Transverse colon (tissue), 4 donors: Measurements from ENCODE around the gene KCNJ11. TPM values are rescaled to one million over a fixed set of nuclear protein-coding genes. Genes with fewer than 3 reads are reported as not detected.
A peak's percentile ranks its signal among the peaks of the same experiment; 100 is the strongest.

Experiments
- DNase-seq: peaks from one replicate; pipeline ENCODE4 v3.0.0-alpha.2; 2019
- H3K27ac ChIP-seq, 4 donors: fragments of 200-600 bp; sonication (generic); 2 replicates each; pipeline ENCODE4 v1.5.1; 2016 to 2018; ENCODE audit warnings: inconsistent platforms in 4 of 4
- H3K27me3 ChIP-seq: fragments of 200-600 bp; sonication (generic); 2 replicates; pipeline ENCODE4 v1.5.1; 2017; ENCODE audit warnings: inconsistent platforms
- H3K36me3 ChIP-seq, 4 donors: fragments of 200-600 bp; sonication (generic); 2 replicates each; pipeline ENCODE4 v1.5.1; 2017 to 2019; ENCODE audit warnings: inconsistent platforms in 4 of 4
- H3K4me1 ChIP-seq, 4 donors: fragments of 200-600 bp; sonication (generic); 2 replicates each; pipeline ENCODE4 v1.5.1; 2017 to 2020; ENCODE audit warnings: inconsistent platforms in 4 of 4
- H3K4me3 ChIP-seq, 4 donors: fragments of 200-600 bp; sonication (generic); 1 replicate in 1 of 4; 2 replicates in 3 of 4; pipeline versions ENCODE4 v1.5.1 to v1.6.1; 2017 to 2019; ENCODE audit warnings: inconsistent platforms in 4 of 4
- H3K9me3 ChIP-seq, 2 donors: fragments of 200-600 bp; sonication (generic); 2 replicates each; pipeline ENCODE4 v1.5.1; 2017 to 2019; ENCODE audit warnings: inconsistent platforms in 2 of 2
- EP300 ChIP-seq: sonication (generic); formaldehyde crosslinking; IDR thresholded peaks from one replicate; pipeline ENCODE4 v1.6.1; 2017; ENCODE audit warnings: antibody characterized with exemption, low read depth
- POLR2A ChIP-seq: fragments of 450-650 bp; IDR thresholded peaks from one replicate; pipeline ENCODE4 v1.6.1; 2016; ENCODE audit warnings: antibody characterized with exemption, mild to moderate bottlenecking, moderate library complexity
- POLR2AphosphoS5 ChIP-seq, 3 donors: sonication (generic); formaldehyde crosslinking; IDR thresholded peaks; one replicate each; pipeline ENCODE4 v1.6.1; 2016; ENCODE audit warnings: antibody characterized with exemption in 3 of 3
- WGBS, 2 donors: methylation state at CpG; one replicate each; pipeline ENCODE4 v1.1.5; 2018; ENCODE audit warnings: low coverage in 1 of 2; 5-methylcytosine and 5-hydroxymethylcytosine counted together
- in situ Hi-C, 4 donors: fragments of 200-750 bp; cut with MboI; loops; one replicate each; pipeline versions ENCODE4 v1.15.0 to v1.15.1; 2017; ENCODE audit warnings: low sequenced_read_pairs in 3 of 4, low pct_ligation_motif_present in 1 of 4, low pct_unique_long_range_greater_than_20kb in 1 of 4
- intact Hi-C: fragments of 100-400 bp; cut with DNase I; formaldehyde crosslinking; loops from one replicate; pipeline ENCODE4 v1.15.1; 2023; ENCODE audit warnings: low total_unique reads
- total RNA-seq, 4 donors: library from RNA; depleted of rRNA; stranded (reverse); fragments of >200 nt; gene quantifications; one replicate each; pipeline ENCODE4 v1.1.0, GENCODE V29; 2016
- TF ChIP-seq, protein P1 (sequence below), 5 experiments: fragments of 200-600 bp in 3 of 5; fragments of 450-650 bp in 2 of 5; sonication (generic) in 3 of 5; IDR thresholded peaks; 1 replicate in 2 of 5; 2 replicates in 3 of 5; pipeline ENCODE4 v1.5.1; 2016 to 2017; ENCODE audit warnings: antibody characterized with exemption in 5 of 5, inconsistent platforms in 3 of 5, mild to moderate bottlenecking in 2 of 5, moderate library complexity in 1 of 5

KCNJ11 gene
- total RNA-seq, 4 donors from 2014 or later: 1.3 to 135 (median 3.5) TPM; not detected in 1

DNA sequence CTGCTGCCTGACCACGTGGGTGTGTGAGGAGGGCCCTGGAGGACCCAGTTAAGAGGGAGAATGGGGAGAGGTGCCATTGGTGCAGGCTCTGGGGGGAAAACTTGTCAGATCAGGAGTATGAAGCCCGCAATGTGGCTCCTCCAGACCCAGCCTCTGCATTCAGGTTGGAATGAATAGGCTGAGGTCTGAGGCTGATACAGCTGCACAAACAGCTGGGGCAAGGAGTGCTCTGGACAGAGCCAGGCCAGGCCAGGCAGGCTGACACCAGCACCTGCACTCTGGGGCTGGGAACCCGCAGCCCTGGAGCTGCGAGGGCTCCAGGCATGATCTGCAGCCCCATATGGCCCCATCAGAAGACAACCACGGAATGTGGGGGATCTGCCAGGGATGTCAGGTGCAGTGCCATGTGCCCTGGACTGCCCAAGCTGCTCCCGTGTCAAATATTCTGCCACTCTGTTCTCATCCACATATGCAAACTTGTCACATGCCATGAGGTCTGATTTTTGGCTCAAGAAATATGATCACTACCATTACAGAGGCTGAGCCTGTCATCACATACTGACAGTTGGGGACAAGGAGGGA lies 27.2 kb upstream of the KCNJ11 start:
- no peak for DNase-seq
- WGBS, 2 donors: 72% methylated on average over 6 of the region's 6 CpGs; no CpG with 5 or more reads in 1 of the 2 donors
- intact Hi-C loops: no loop called here
- no peaks in the 10 kb centered on the region for H3K9me3 ChIP-seq
- no peak overlapping the region for H3K27ac ChIP-seq
- H3K4me1 ChIP-seq: peaks cover 0 to 22% (median 11%) of the 10 kb centered on the region in 4 donors
- in situ Hi-C loops: no loop called here
- H3K36me3 ChIP-seq: no peaks in the 10 kb centered on the region
- H3K4me3 ChIP-seq: no peak overlapping the region
- H3K27me3 ChIP-seq: peaks cover 16% of the 10 kb centered on the region
- TF ChIP-seq POLR2AphosphoS5 (IDR thresholded peaks at IDR 0.05): no peak
- TF ChIP-seq, protein P1, sequence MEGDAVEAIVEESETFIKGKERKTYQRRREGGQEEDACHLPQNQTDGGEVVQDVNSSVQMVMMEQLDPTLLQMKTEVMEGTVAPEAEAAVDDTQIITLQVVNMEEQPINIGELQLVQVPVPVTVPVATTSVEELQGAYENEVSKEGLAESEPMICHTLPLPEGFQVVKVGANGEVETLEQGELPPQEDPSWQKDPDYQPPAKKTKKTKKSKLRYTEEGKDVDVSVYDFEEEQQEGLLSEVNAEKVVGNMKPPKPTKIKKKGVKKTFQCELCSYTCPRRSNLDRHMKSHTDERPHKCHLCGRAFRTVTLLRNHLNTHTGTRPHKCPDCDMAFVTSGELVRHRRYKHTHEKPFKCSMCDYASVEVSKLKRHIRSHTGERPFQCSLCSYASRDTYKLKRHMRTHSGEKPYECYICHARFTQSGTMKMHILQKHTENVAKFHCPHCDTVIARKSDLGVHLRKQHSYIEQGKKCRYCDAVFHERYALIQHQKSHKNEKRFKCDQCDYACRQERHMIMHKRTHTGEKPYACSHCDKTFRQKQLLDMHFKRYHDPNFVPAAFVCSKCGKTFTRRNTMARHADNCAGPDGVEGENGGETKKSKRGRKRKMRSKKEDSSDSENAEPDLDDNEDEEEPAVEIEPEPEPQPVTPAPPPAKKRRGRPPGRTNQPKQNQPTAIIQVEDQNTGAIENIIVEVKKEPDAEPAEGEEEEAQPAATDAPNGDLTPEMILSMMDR (IDR thresholded peaks at IDR 0.05): no peak
- no peak for TF ChIP-seq POLR2A
- TF ChIP-seq EP300: no peak

DNA sequence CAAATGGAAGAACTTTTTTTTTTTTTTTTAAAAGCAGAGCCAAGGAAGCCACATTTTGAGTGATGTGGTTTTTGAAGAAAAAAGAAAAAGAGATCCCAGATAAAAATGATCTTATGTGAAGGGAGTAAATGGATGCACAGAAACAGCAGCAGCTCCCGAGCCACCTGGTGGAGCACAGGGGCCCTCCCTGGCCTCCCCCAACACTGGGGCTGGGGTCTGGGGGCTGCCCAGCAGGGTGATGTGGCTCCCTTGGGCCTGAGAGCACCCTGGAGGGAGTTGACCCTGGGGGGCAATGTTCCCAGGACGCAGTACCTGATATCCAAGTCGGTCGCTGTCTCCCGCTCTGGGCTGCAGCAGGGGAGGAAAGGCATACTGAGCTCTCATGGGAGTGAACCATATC lies 26.5 kb upstream of the KCNJ11 start:
- WGBS, 2 donors: 83 to 93% methylated on average over 1 to 5 of the region's 5 CpGs
- Histone ChIP-seq H3K27ac (no peak overlapping the region), H3K36me3 (no peaks in the 10 kb centered on the region), H3K27me3 (peaks cover 14% of the 10 kb centered on the region), H3K9me3 (no peaks in the 10 kb centered on the region), H3K4me3 (no peak overlapping the region), H3K4me1 (peaks cover 0 to 22% (median 11%) of the 10 kb centered on the region in 4 donors)
- TF ChIP-seq POLR2AphosphoS5 (IDR thresholded peaks at IDR 0.05): no peak
- in situ Hi-C loops (no loop called here), intact Hi-C loops (no loop called here)
- DNase-seq: no peak

DNA sequence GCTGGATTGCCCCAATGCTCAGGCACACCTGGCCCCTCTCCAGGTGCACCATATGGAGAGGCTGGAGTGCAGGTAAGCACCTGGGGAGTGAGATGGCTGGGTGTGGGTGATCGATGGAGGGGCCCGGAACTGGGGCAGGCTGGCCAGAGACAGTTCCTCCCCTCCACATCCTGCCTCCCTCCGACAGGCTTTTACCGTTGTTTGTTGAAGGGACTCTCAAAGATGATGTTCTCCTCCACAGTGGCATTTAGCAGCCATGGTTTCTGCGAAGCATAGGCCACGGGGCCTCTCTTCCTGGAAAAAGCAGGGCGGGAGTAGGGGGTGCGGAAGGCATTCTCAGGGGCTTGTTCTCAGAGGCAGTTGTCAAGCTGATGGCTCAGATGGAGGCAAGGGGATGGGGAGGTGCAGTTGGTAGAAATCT lies 25.9 kb upstream of the KCNJ11 start:
- in situ Hi-C loops: no loop called here
- 67% methylated on average over 8 of the region's 8 CpGs; no CpG with 5 or more reads in 1 of the 2 donors for WGBS, 2 donors
- H3K27ac ChIP-seq: peak overlapping the region in 1 of 4 donors; percentile 24
- H3K27me3 ChIP-seq: peaks cover 7% of the 10 kb centered on the region
- no peaks in the 10 kb centered on the region for H3K9me3 ChIP-seq
- intact Hi-C loops: no loop called here
- H3K4me1 ChIP-seq: peaks cover 0 to 22% (median 11%) of the 10 kb centered on the region in 4 donors
- H3K36me3 ChIP-seq: no peaks in the 10 kb centered on the region
- DNase-seq: peak; percentile 27
- TF ChIP-seq POLR2AphosphoS5 (IDR thresholded peaks at IDR 0.05) (no peak), EP300 (no peak), POLR2A (no peak)
- TF ChIP-seq, protein P1 (IDR thresholded peaks at IDR 0.05): no peak
- no peak overlapping the region for H3K4me3 ChIP-seq

DNA sequence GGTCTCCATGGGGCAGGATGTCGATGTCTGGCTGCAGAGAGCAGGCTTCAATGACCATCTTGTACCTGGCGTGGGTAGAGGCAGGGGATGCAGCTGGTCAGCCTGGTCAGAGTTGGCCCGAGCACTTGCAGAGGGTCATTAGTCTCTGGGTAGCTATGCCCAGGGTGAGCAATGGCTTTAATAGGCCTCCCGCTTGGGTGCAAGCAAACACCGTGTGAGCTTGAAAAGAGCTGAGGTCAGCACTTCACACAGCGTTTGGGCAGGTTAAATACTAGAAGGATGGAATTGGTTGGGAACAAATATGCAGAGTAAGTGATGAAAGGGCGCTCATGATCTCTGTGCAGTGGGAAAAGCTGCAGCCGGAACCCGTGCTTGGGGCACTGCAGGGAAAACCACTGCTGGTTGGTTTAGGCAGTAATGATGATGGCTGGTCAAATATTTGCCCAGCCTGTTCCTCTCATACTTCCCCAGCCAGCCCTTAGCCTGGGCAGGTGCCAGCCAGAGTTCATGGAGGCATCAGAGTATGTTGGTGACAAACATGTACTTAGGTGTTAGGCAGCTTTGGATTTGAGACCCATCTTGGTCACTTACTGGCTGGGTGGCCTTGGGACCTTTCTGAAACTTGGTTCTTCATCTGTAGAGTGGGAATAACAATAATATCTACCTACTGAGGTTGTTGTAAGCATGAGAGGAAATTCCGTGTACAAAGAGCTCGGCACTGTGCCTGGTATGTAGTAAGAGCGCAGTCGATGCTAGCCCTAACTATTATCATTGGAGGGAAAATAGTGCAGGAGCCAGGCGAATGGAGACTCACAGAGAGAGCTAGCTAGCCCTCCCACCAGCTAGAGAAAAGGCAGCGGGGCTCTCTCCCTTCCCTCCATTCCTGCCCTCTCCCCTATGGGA lies 25.2 kb upstream of the KCNJ11 start:
- H3K4me3 ChIP-seq: no peak overlapping the region
- no peaks in the 10 kb centered on the region for H3K9me3 ChIP-seq
- in situ Hi-C loops: no loop called here
- peaks cover 0 to 22% (median 11%) of the 10 kb centered on the region in 4 donors for H3K4me1 ChIP-seq
- H3K27me3 ChIP-seq: peaks cover 5% of the 10 kb centered on the region
- peak overlapping the region in 2 of 4 donors; percentile 11 to 51 for H3K27ac ChIP-seq
- 37 to 56% methylated on average over 3 to 15 of the region's 15 CpGs for WGBS, 2 donors
- intact Hi-C loops: no loop called here
- TF ChIP-seq, protein P1 (IDR thresholded peaks at IDR 0.05): no peak
- no peak for TF ChIP-seq EP300
- TF ChIP-seq POLR2AphosphoS5 (IDR thresholded peaks at IDR 0.05): peak in 1 of 3 donors; percentile 11
- peak; percentile 72 for DNase-seq
- H3K36me3 ChIP-seq: no peaks in the 10 kb centered on the region
